Kidney (tissue), 14 donors: ENCODE measurements around the gene BRIP1. TPM values are rescaled to one million over a fixed set of nuclear protein-coding genes. Genes with fewer than 3 reads are reported as not detected.

Experiments used
- DNase-seq, 5 donors: peaks; one replicate each; pipeline ENCODE4 v3.0.0-alpha.2; 2013 to 2020
- FAIRE-seq: peaks from 2 replicates; lab custom pipeline; 2012; peaks lifted over from hg19 to GRCh38; lab: Jason Lieb, UNC
- H3K27ac ChIP-seq, 2 donors: one replicate each; pipeline ENCODE4 v1.7.0; 2013; ENCODE audit warnings: low read depth in 2 of 2, low read length in 2 of 2, inconsistent platforms in 1 of 2
- H3K27me3 ChIP-seq: one replicate; pipeline ENCODE4 v1.7.1; 2013; ENCODE audit warnings: low read length, inconsistent platforms; ENCODE audit not compliant: control insufficient read depth, insufficient read depth
- H3K36me3 ChIP-seq, 3 donors: one replicate each; pipeline versions ENCODE4 v1.7.0 to v1.7.1; 2013; ENCODE audit warnings: low read length in 3 of 3, control low read depth in 1 of 3, inconsistent platforms in 1 of 3; ENCODE audit not compliant: insufficient read depth in 3 of 3, control insufficient read depth in 2 of 3
- H3K4me1 ChIP-seq, 3 donors: one replicate each; pipeline versions ENCODE4 v1.7.0 to v1.7.1; 2013; ENCODE audit warnings: low read length in 3 of 3, inconsistent platforms in 1 of 3, low read depth in 1 of 3; ENCODE audit not compliant: control insufficient read depth in 2 of 3, insufficient read depth in 2 of 3
- H3K4me3 ChIP-seq, 3 donors: one replicate each; pipeline versions ENCODE4 v1.7.0 to v1.8.1; 2013; ENCODE audit warnings: low read length in 3 of 3, control low read depth in 1 of 3, inconsistent platforms in 1 of 3
- H3K9ac ChIP-seq, 3 donors: one replicate each; pipeline versions ENCODE4 v1.7.0 to v1.7.1; 2013; ENCODE audit warnings: low read length in 3 of 3, control low read depth in 1 of 3, inconsistent platforms in 1 of 3
- H3K9me3 ChIP-seq, 3 donors: one replicate each; pipeline versions ENCODE4 v1.7.0 to v1.7.1; 2013; ENCODE audit warnings: low read length in 3 of 3, control low read depth in 1 of 3, inconsistent platforms in 1 of 3; ENCODE audit not compliant: control insufficient read depth in 2 of 3, insufficient read depth in 1 of 3
- intact Hi-C: fragments of 100-400 bp; cut with DNase I; formaldehyde crosslinking; loops from one replicate; pipeline ENCODE4 v1.11.1; 2022
- polyA plus RNA-seq: library from polyadenylated mRNA; stranded (reverse); fragments of 350-450 nt; fragmentation: Illumina TruSeq; extraction: RNeasy Lipid Tissue Mini Kit (QIAGEN cat#74804); gene quantifications from one replicate; pipeline ENCODE4 v1.2.3, GENCODE V29; 2014; ENCODE audit warnings: low read depth, low replicate concordance; ENCODE audit not compliant: insufficient read depth
- total RNA-seq: library from RNA; stranded (reverse); fragmentation: NEBNext Ultra II Directional; extraction: Animal tissue kit (Norgen Biotek cat#: 25700); gene quantifications from one replicate; pipeline ENCODE4 v1.2.1, GENCODE V29; 2021
- TF ChIP-seq, protein P1 (sequence below): IDR thresholded peaks from 3 replicates; pipeline ENCODE4 v1.5.1; 2012; ENCODE audit warnings: mild to moderate bottlenecking, moderate library complexity, borderline replicate concordance; ENCODE audit not compliant: insufficient read depth; ENCODE audit errors: extremely low read depth
- donor health status: control.
- donor health status: control.
- donor health status: control.
- donor health status: control.
- donor health status: control.
- donor health status: DM: yes; HTN: yes; CAD: no.
- donor health status: Normal renal cell carcinoma (clear cell type).

Gene BRIP1
- total and polyA plus RNA-seq, 2 donors from 2014 or later: 0.54 TPM; not detected in 1

DNA sequence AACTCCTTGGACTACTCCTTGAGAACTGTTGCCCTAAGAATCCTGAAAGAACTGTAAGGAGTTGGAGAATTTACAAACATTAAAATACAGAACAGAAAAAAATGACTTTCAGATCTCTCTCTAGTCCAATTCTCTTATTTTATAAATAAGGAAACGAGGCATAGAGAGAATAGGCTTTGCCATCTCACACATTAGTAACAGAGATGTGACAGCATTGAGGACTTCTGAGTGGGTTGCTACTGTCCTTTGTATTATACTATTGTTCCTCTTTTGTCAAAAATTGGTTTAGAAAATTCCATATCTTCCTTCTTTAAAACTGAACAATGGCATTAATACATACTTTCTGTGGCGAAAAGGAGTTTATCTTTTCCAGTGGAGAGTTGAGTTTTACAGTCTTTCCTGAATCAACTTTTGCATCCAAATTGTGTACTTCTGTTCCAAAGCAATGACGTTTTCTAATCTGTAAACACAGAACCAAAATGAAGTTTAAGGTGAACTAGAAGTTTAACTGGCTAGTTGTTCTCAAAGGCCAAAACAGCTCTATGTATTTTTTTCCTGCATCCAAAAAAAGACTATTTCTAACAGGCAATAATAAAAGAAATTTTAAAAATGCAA, 16.5 kb downstream of the BRIP1 start:
- intact Hi-C loops: loop anchor here (10.0 kb wide), 1 partner anchor 432 kb away; no protein-coding TSS in a partner anchor
- FAIRE-seq: no peak

DNA sequence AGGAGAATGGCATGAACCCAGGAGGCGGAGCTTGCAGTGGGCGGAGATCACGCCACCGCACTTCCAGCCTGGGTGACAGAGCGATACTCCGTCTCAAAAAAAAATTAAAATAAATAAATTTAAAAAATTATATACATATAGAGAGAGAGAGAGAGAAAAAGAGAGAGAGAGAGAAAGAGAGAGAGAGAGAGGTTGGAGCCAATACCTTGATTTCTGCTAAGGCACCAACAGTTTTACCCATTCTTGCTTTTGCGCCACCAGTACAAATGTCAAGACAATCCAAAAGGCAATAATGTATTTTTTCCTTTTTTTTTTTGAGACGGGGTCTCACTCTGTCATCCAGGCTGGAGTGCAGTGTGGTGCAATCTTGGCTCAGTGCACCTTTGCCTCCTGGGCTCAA, 17.2 kb downstream of the BRIP1 start:
- Histone ChIP-seq H3K9me3 (no peaks in the 10 kb centered on the region), H3K27me3 (no peaks in the 10 kb centered on the region), H3K4me1 (no peaks in the 10 kb centered on the region), H3K27ac (no peak overlapping the region), H3K9ac (no peak overlapping the region), H3K4me3 (no peak overlapping the region), H3K36me3 (no peaks in the 10 kb centered on the region)
- DNase-seq (no peak), FAIRE-seq (no peak)
- intact Hi-C loops: loop anchor here (10.0 kb wide), 1 partner anchor 431 kb away; no protein-coding TSS in a partner anchor
- TF ChIP-seq, protein P1, sequence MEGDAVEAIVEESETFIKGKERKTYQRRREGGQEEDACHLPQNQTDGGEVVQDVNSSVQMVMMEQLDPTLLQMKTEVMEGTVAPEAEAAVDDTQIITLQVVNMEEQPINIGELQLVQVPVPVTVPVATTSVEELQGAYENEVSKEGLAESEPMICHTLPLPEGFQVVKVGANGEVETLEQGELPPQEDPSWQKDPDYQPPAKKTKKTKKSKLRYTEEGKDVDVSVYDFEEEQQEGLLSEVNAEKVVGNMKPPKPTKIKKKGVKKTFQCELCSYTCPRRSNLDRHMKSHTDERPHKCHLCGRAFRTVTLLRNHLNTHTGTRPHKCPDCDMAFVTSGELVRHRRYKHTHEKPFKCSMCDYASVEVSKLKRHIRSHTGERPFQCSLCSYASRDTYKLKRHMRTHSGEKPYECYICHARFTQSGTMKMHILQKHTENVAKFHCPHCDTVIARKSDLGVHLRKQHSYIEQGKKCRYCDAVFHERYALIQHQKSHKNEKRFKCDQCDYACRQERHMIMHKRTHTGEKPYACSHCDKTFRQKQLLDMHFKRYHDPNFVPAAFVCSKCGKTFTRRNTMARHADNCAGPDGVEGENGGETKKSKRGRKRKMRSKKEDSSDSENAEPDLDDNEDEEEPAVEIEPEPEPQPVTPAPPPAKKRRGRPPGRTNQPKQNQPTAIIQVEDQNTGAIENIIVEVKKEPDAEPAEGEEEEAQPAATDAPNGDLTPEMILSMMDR: no peak

More for the DNA sequence above, 16.5 kb downstream of the BRIP1 start:
- Histone ChIP-seq H3K4me3 (no peak overlapping the region), H3K36me3 (no peaks in the 10 kb centered on the region), H3K27me3 (no peaks in the 10 kb centered on the region), H3K4me1 (no peaks in the 10 kb centered on the region), H3K9ac (no peak overlapping the region), H3K9me3 (no peaks in the 10 kb centered on the region), H3K27ac (no peak overlapping the region)
- TF ChIP-seq, protein P1: no peak
- DNase-seq: no peak

DNA sequence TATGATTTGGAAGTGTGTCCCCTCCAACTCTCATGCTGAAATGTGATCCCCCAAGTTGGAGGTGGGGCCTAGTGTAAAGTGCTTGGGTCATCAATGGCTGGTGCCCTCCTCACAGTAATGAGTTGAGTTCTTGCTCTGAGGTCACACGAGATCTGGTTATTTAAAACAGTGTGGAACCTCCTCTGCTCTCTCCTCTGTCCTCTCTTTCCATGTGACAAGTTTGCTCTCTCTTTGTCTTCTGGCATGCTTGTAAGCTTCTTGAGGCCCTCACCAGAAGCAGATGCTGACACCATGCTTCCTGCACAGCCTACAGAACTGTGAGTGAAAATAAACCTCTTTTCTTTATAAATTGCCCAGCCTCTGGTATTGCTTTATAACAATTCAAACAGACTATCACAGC, 19.9 kb downstream of the BRIP1 start:
- no peak for DNase-seq
- no peak for FAIRE-seq
- TF ChIP-seq, protein P1: no peak
- Histone ChIP-seq H3K9me3 (no peaks in the 10 kb centered on the region), H3K27ac (no peak overlapping the region), H3K4me1 (no peaks in the 10 kb centered on the region), H3K4me3 (no peak overlapping the region), H3K27me3 (no peaks in the 10 kb centered on the region), H3K9ac (no peak overlapping the region), H3K36me3 (no peaks in the 10 kb centered on the region)
- intact Hi-C loops: loop anchor here (10.0 kb wide), 1 partner anchor 429 kb away; no protein-coding TSS in a partner anchor
